Endothelial cell of umbilical vein (primary cell): Measurements from ENCODE around the gene ACVRL1. TPM values are rescaled to one million over a fixed set of nuclear protein-coding genes. Genes with fewer than 3 reads are reported as not detected.

Experiments
- BruUV-seq: library from RNA; stranded (reverse); fragments of 400-500 nt; replicated peaks from 2 replicates; lab custom pipeline; 2021; lab: Mats Ljungman, UMichigan
- CTCF ChIA-PET: fragments of 300-600, 350-600 bp; sonication (Branson Sonifier 250); formaldehyde crosslinking; loops from one replicate; lab custom pipeline; 2021; ENCODE audit warnings: antibody characterized with exemption, inconsistent platforms; lab: Charles Lee
- POLR2A ChIA-PET: fragments of 300-600, 350-600 bp; sonication (Branson Sonifier 250); formaldehyde crosslinking; loops from one replicate; lab custom pipeline; 2021; ENCODE audit warnings: antibody characterized with exemption, inconsistent platforms; lab: Charles Lee
- DNase-seq: peaks from one replicate; pipeline ENCODE4 v3.0.0-alpha.2; 2011; ENCODE audit warnings: low read depth, low spot score
- FAIRE-seq: peaks from 2 replicates; lab custom pipeline; 2011; peaks lifted over from hg19 to GRCh38; lab: Jason Lieb, UNC
- H2AFZ ChIP-seq: 2 replicates; pipeline ENCODE4 v1.6.0; 2012; ENCODE audit warnings: low read depth, low read length, control low read depth, inconsistent platforms
- H3K27ac ChIP-seq: 2 replicates; pipeline ENCODE4 v1.5.1; 2011; ENCODE audit warnings: low read depth, mild to moderate bottlenecking, control low read depth, low read length, moderate library complexity; ENCODE audit not compliant: insufficient read depth
- H3K27me3 ChIP-seq, 2 experiments: 2 replicates each; pipeline versions ENCODE4 v1.6.0 to v1.6.1; 2011; ENCODE audit warnings: low read length in 2 of 2, mixed read lengths in 1 of 2; ENCODE audit not compliant: control insufficient read depth in 2 of 2, insufficient read depth in 2 of 2
- H3K36me3 ChIP-seq, 2 experiments: 2 replicates in 1 of 2; 3 replicates in 1 of 2; pipeline ENCODE4 v1.5.1; 2011; ENCODE audit warnings: low read length in 2 of 2, mild to moderate bottlenecking in 1 of 2, moderate library complexity in 1 of 2; ENCODE audit not compliant: control insufficient read depth in 2 of 2, insufficient read depth in 2 of 2; ENCODE audit errors: extremely low read depth in 1 of 2
- H3K4me1 ChIP-seq: 3 replicates; pipeline ENCODE4 v1.5.1; 2011; ENCODE audit warnings: mild to moderate bottlenecking, low read length; ENCODE audit not compliant: control insufficient read depth, insufficient read depth; ENCODE audit errors: extremely low read depth
- H3K4me2 ChIP-seq: 2 replicates; pipeline ENCODE4 v1.6.1; 2011; ENCODE audit warnings: low read length, control low read depth, mixed read lengths; ENCODE audit not compliant: insufficient read depth
- H3K4me3 ChIP-seq, 3 experiments: fragments of 200-600 bp in 1 of 3; sonication (generic), shearing (Covaris generic) in 1 of 3; replicated peaks in 1 of 3; 2 replicates each; pipeline ENCODE4 v1.5.1; 2011 to 2016; ENCODE audit warnings: control low read depth in 3 of 3, low read length in 3 of 3, mild to moderate bottlenecking in 2 of 3, inconsistent platforms in 1 of 3, low read depth in 1 of 3, moderate library complexity in 1 of 3; ENCODE audit not compliant: insufficient read depth in 1 of 3
- H3K79me2 ChIP-seq: 2 replicates; pipeline ENCODE4 v1.6.0; 2012; ENCODE audit warnings: low read length, inconsistent platforms; ENCODE audit not compliant: control insufficient read depth, insufficient read depth
- H3K9ac ChIP-seq: replicated peaks from 2 replicates; pipeline ENCODE3; 2011; ENCODE audit warnings: low read length, control low read depth; ENCODE audit not compliant: insufficient read depth; ENCODE audit errors: extremely low read depth
- H3K9me1 ChIP-seq: replicated peaks from 3 replicates; pipeline ENCODE4 v1.6.0; 2011; ENCODE audit warnings: mild to moderate bottlenecking, low read length; ENCODE audit not compliant: control insufficient read depth, insufficient read depth; ENCODE audit errors: extremely low read depth
- H3K9me3 ChIP-seq: replicated peaks from 2 replicates; pipeline ENCODE4 v1.5.1; 2012; ENCODE audit warnings: low read length, inconsistent platforms; ENCODE audit not compliant: control insufficient read depth, insufficient read depth
- H4K20me1 ChIP-seq: replicated peaks from 2 replicates; pipeline ENCODE3; 2011; ENCODE audit warnings: mild to moderate bottlenecking, low read length; ENCODE audit not compliant: control insufficient read depth, insufficient read depth; ENCODE audit errors: extremely low read depth
- FOS ChIP-seq: IDR thresholded peaks from 2 replicates; pipeline ENCODE4 v1.6.1; 2011; ENCODE audit warnings: mild to moderate bottlenecking, low read length, moderate library complexity, borderline replicate concordance; ENCODE audit not compliant: insufficient read depth
- GATA2 ChIP-seq: IDR thresholded peaks from 2 replicates; pipeline ENCODE4 v1.7.0; 2011; ENCODE audit warnings: low read depth, mild to moderate bottlenecking, moderate library complexity, mixed read lengths, low read length; ENCODE audit not compliant: insufficient read length, insufficient read depth
- JUN ChIP-seq: IDR thresholded peaks from 2 replicates; pipeline ENCODE4 v1.6.1; 2011; ENCODE audit warnings: borderline replicate concordance, low read depth; ENCODE audit not compliant: insufficient read length, insufficient read depth
- MYC ChIP-seq: IDR thresholded peaks from one replicate; pipeline ENCODE4 v1.6.1; 2011; ENCODE audit warnings: mild to moderate bottlenecking, low read depth, low read length
- POLR2AphosphoS5 ChIP-seq: IDR thresholded peaks from 2 replicates; pipeline ENCODE4 v1.6.1; 2012; ENCODE audit warnings: low read depth, mild to moderate bottlenecking, control low read depth, low read length, moderate library complexity; ENCODE audit not compliant: insufficient read depth
- dilution Hi-C: fragments of 300-500 bp; cut with MboI; formaldehyde crosslinking; loops from one replicate; pipeline ENCODE4 v1.15.0; 2019; ENCODE audit warnings: low sequenced_read_pairs; ENCODE audit not compliant: extremely low pct_ligation_motif_present
- intact Hi-C: fragments of 100-400 bp; cut with micrococcal nuclease; formaldehyde crosslinking; loops from one replicate; pipeline ENCODE4 v1.10.0; 2022
- polyA plus RNA-seq, 4 experiments: library from polyadenylated mRNA; depleted of rRNA in 3 of 4; stranded (reverse) in 3 of 4; unstranded in 1 of 4; fragments of >200 nt; gene quantifications; 2 replicates each; pipeline versions ENCODE4 v1.2.1 to v1.2.3, GENCODE V29; 2011 to 2012; ENCODE audit warnings: missing spikeins in 1 of 4
- total RNA-seq: library from RNA; stranded (reverse); gene quantifications from 2 replicates; pipeline ENCODE4 v1.2.3, GENCODE V29; 2021
- TF ChIP-seq, protein P1 (sequence below), 2 donors: IDR thresholded peaks; 1 replicate in 1 of 2; 2 replicates in 1 of 2; pipeline ENCODE4 v1.5.1; 2011; ENCODE audit warnings: low read length in 2 of 2, mild to moderate bottlenecking in 2 of 2, moderate library complexity in 2 of 2, control low read depth in 1 of 2, inconsistent platforms in 1 of 2, low read depth in 1 of 2; ENCODE audit not compliant: insufficient read depth in 1 of 2; ENCODE audit errors: extremely low read depth in 1 of 2
- TF ChIP-seq, protein P2 (sequence below): IDR thresholded peaks from 2 replicates; pipeline ENCODE4 v1.6.1; 2011; ENCODE audit not compliant: insufficient read depth, insufficient read length

The ACVRL1 gene
- total and polyA plus RNA-seq, 2 donors (not counting 3 experiments of a cell fraction or from before 2014, with no cell fraction given): 355 to 404 TPM

DNA sequence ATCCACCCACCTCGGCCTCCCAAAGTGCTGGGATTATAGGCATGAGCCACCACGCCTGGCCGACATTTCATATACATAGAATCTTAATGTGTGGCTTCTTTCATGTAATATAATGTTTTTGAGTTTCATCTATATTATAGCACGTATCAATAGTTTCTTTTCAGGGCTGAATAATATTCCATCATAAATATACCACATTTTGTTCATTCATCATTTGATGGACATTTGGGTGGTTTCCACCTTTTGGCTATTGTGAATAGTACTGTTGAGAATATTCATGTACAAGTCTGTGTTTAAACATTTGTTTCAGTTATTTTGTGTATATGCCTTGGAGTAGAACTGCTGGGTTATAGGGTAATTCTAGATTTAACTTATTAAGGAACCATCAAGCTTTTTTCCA lies 56.2 kb downstream of the ACVRL1 start:
- H3K79me2 ChIP-seq: peaks cover 97% of the 10 kb centered on the region
- no peak for FAIRE-seq

More for the DNA sequence above, 56.2 kb downstream of the ACVRL1 start:
- dilution Hi-C loops (no loop called here), intact Hi-C loops (no loop called here)
- no peak for DNase-seq
- Histone ChIP-seq H2AFZ (no peak overlapping the region), H3K4me2 (no peak overlapping the region), H3K9me3 (no peaks in the 10 kb centered on the region), H3K9me1 (no peaks in the 10 kb centered on the region), H3K9ac (no peak overlapping the region), H3K27ac (no peak overlapping the region), H4K20me1 (peaks cover 7% of the 10 kb centered on the region), H3K36me3 (peaks cover 0 to 4% of the 10 kb centered on the region in 2 experiments), H3K4me3 (no peak overlapping the region), H3K4me1 (peaks cover 29% of the 10 kb centered on the region), H3K27me3 (no peaks in the 10 kb centered on the region)
- no TSS peak for BruUV-seq
- CTCF ChIA-PET: no interaction called here
- POLR2A ChIA-PET: no interaction called here
- TF ChIP-seq FOS (no peak), POLR2AphosphoS5 (no peak), JUN (no peak), GATA2 (no peak), MYC (no peak)
- TF ChIP-seq, protein P1, sequence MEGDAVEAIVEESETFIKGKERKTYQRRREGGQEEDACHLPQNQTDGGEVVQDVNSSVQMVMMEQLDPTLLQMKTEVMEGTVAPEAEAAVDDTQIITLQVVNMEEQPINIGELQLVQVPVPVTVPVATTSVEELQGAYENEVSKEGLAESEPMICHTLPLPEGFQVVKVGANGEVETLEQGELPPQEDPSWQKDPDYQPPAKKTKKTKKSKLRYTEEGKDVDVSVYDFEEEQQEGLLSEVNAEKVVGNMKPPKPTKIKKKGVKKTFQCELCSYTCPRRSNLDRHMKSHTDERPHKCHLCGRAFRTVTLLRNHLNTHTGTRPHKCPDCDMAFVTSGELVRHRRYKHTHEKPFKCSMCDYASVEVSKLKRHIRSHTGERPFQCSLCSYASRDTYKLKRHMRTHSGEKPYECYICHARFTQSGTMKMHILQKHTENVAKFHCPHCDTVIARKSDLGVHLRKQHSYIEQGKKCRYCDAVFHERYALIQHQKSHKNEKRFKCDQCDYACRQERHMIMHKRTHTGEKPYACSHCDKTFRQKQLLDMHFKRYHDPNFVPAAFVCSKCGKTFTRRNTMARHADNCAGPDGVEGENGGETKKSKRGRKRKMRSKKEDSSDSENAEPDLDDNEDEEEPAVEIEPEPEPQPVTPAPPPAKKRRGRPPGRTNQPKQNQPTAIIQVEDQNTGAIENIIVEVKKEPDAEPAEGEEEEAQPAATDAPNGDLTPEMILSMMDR (IDR thresholded peaks at IDR 0.05; ENCODE audit: extremely low read depth in 1 of 2, insufficient read depth in 1 of 2, low read depth in 1 of 2, low read length in 2 of 2): no peak
- TF ChIP-seq, protein P2, sequence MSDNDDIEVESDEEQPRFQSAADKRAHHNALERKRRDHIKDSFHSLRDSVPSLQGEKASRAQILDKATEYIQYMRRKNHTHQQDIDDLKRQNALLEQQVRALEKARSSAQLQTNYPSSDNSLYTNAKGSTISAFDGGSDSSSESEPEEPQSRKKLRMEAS: no peak
